ENCODE results near the gene RPGRIP1L.

Gene RPGRIP1L

DNA sequence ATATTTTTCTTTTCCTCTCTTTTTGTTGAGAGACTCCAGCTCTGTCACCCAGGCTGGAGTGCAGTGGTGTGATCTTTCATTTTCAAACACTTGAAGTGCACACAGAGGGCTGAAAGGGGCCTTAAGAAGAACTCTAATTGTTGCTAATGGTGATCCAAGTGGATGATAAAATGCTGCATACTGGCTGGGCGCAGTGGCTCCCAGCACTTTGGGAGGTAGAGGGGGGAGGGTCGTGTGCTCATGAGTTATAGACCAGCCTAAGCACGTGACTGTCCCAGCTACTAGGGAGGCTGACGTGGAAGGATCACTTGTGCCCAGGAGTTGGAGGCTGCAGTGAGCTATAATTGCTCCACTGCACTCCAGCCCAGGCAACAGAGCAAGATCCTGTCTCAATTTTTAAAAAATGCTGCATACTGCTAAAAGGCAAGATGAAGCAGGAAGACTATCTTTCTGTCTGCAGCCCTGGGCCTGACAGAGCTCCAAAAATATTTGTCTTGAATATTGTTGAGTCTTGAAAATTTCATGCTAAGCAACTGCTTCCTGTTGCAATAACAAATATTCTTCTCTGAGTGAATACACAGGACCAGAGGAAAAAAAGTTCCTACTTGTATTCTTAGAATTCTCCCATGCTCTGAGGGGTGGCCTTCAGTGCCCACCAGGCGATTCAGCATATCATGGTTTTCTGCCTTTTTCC is 137.0 kb downstream of the RPGRIP1L start:
- in situ Hi-C loops (cut with HindIII; ENCODE audit: low pct_unique_long_range_greater_than_20kb, low sequenced_read_pairs) = no loop called here
- TF ChIP-seq JUND (IDR thresholded peaks at IDR 0.05; ENCODE audit: low read depth) = no peak
- DNase-seq (ENCODE audit: low read depth in 1 of 2, low spot score in 1 of 2) = no peak

DNA sequence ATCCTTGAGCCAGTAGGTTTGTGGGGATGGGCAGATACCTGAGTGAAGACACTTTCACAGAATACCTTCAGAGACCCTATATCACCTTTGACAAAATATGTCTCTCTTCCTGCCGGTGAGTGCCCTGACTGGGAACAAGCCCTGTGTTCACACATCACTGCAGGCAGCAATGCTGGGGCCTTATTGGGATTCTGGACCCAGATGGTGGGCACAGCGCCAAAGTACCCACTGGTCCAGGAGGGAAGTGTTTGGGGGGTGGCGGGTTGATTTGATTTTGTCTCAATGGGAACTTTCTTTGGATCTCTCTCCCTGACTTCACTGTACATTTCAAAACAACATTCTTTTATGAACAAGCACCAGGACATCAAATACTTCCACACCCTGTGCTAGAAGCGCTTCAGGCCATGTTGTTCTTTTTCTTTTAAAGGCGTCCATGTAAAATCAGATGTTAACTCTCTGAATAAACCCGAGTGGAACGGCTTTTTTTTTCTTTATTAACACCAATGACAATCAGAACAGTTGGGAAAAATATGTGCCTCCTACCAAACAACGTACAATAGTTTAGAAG is 138.3 kb downstream of the RPGRIP1L start:
- no peak for TF ChIP-seq JUND (IDR thresholded peaks at IDR 0.05; ENCODE audit: low read depth)
- in situ Hi-C loops (cut with HindIII; ENCODE audit: low pct_unique_long_range_greater_than_20kb, low sequenced_read_pairs) = no loop called here
- DNase-seq (ENCODE audit: low read depth in 1 of 2, low spot score in 1 of 2) = no peak

- no peak for DNase-seq (ENCODE audit: low read depth in 1 of 2, low spot score in 1 of 2)
- TF ChIP-seq JUND (IDR thresholded peaks at IDR 0.05; ENCODE audit: low read depth) = no peak
- in situ Hi-C loops (cut with HindIII; ENCODE audit: low pct_unique_long_range_greater_than_20kb, low sequenced_read_pairs) = no loop called here
These were observed 140.2 kb downstream of the RPGRIP1L start for GRCh38 chr16:53563426-53563825.

DNA sequence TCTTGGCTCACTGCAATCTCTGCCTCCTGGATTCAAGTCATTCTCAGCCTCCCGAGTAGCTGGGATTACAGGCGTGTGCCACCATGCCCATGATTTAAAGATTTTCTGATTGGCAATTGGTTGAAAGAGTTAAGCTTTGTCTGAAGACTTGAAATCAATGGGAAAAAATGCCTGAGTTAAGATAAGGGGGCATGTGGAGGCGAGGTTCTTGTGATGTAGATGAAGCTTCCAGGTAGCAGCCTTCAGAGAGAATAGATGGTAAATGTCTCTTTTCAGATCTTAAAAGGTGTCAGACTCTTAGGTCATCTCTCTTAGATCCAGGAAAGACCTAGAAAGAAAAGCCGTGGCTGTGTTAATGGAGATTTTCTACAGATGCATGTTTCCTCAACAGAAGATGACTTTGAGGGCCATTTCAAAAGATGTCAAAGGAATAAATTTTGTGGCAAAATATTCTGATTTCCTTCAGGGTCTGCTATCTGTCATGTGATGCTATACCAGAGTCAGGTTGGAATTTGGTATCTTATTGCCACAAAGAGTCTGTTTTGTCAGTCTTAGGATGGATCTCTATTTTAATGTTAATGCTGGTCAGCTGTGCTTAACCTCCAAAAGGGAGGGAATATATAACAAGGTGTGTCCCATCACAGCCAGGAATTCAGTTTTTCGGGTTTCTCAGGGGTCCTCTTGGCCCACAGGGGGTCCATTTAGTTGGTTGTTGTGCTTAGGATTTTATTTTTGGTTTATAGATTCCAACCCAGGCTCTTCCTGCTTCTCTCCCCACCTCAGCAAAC is 142.4 kb downstream of the RPGRIP1L start:
- no peak for TF ChIP-seq JUND (IDR thresholded peaks at IDR 0.05; ENCODE audit: low read depth)
- DNase-seq (ENCODE audit: low read depth in 1 of 2, low spot score in 1 of 2) = no peak
- in situ Hi-C loops (cut with HindIII; ENCODE audit: low pct_unique_long_range_greater_than_20kb, low sequenced_read_pairs) = no loop called here

DNA sequence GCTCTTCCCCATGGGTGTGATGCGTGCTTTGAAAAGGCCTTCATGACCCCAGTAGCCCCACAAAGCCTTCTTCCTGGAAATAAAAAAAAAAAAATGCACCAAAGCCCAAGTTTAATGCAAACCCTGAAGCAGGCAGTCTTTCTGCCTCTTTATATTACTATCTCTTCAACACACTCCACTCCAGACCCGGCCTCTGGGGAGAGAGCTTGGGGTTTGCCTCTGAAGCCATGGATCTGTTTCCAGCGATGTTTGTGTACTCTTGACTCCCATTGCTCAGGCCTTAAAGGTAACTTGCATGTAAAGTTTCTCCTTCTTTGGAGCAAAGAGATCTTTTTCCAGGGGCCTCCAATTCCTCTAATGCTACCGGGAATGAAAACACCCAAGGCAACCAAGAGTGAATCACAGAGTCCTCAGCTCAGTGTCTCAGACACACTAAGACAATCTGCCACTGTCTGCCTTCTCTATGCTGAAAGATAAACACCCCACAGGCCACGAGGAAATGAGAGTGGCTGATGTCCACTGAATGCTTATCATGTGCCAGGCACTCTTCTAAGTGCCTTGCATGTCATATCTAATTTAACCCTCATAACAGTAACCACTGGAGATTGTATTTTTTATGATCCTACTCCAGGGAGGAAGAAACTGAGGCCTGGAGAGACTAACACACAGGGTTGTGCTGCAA is 144.2 kb downstream of the RPGRIP1L start:
- no peak for TF ChIP-seq JUND (IDR thresholded peaks at IDR 0.05; ENCODE audit: low read depth)
- in situ Hi-C loops (cut with HindIII; ENCODE audit: low pct_unique_long_range_greater_than_20kb, low sequenced_read_pairs) = no loop called here
- no peak for DNase-seq (ENCODE audit: low read depth in 1 of 2, low spot score in 1 of 2)

DNA sequence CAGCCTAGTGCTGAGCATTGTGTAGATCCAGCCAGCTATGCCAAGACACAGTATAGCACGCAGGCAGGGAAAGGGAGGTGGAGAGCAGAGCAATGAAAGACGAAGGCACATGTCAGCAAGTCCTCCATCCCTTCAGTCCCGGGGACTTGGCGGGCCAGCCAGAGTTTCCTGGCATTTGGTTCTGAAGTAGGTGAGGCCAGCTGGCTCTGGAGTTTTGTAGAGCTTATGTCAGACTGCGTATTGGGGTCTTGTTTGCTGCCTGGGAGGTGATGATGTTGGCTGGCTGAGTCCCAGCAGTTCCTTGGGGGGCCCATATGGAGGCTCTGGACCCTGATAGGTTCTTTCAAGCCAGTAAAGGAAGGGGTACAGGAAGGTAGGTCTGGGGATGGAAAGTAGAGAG is 144.9 kb downstream of the RPGRIP1L start:
- TF ChIP-seq JUND (IDR thresholded peaks at IDR 0.05; ENCODE audit: low read depth) = no peak
- in situ Hi-C loops (cut with HindIII; ENCODE audit: low pct_unique_long_range_greater_than_20kb, low sequenced_read_pairs) = no loop called here
- no peak for DNase-seq (ENCODE audit: low read depth in 1 of 2, low spot score in 1 of 2)

- in situ Hi-C loops (cut with HindIII; ENCODE audit: low pct_unique_long_range_greater_than_20kb, low sequenced_read_pairs) = no loop called here
- TF ChIP-seq JUND (IDR thresholded peaks at IDR 0.05; ENCODE audit: low read depth) = no peak
- no peak for DNase-seq (ENCODE audit: low read depth in 1 of 2, low spot score in 1 of 2)
These were observed 147.1 kb downstream of the RPGRIP1L start for GRCh38 chr16:53556521-53556920.

- no peak for TF ChIP-seq JUND (IDR thresholded peaks at IDR 0.05; ENCODE audit: low read depth)
- in situ Hi-C loops (cut with HindIII; ENCODE audit: low pct_unique_long_range_greater_than_20kb, low sequenced_read_pairs) = no loop called here
- peak; percentile 40 to 72 for DNase-seq (ENCODE audit: low read depth in 1 of 2, low spot score in 1 of 2)
These were observed 153.5 kb downstream of the RPGRIP1L start for GRCh38 chr16:53549970-53550690.

Data from T47D (cell line).